HG02571 (cell line): ENCODE measurements around the gene ADAMTSL2.

ENCODE experiments used
- ATAC-seq: cut with Tn5 transposase; IDR thresholded peaks from one replicate; pipeline ENCODE4 v1.9.1; 2021; ENCODE audit warnings: mild to moderate bottlenecking, moderate library complexity; ENCODE audit not compliant: unreplicated experiment

Gene ADAMTSL2

DNA sequence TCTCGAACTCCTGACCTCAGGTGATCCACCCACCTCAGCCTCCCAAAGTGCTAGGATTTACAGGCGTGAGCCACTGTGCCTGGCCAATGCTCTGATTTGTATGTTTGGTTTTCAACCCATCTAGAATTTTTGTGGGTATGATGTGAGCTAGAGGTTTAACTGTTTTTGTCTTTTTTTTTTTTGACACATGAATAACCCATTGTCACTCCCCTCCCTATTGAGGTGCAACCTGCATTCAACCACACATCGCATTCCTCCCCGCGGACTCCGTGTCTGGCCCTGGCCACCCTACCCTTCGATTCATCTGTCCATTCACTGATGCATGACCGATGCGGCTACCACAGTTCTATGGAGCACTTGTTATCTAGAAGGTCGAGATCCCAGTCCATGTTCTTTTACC is 84.2 kb downstream of the ADAMTSL2 start:
- ATAC-seq = no peak

- ATAC-seq = no peak
Observed at GRCh38 chr9:133619791-133620190, 85.3 kb downstream of the ADAMTSL2 start.

- ATAC-seq = no peak
Observed at GRCh38 chr9:133621725-133622267, 87.3 kb downstream of the ADAMTSL2 start.

- no peak for ATAC-seq
Observed at GRCh38 chr9:133622555-133622954, 88.1 kb downstream of the ADAMTSL2 start.
